Fibroblast of peridontal ligament (primary cell): Measurements from ENCODE around the gene OR13C9.
A peak's percentile ranks its signal among the peaks of the same experiment; 100 is the strongest.
"Not testable (repeated sequence)": the region's sequence is repeated elsewhere in the genome, so short reads cannot be mapped to it uniquely, and the experiment has no call there.

ENCODE experiments used
- DNase-seq: peaks from one replicate; pipeline ENCODE4 v3.0.0-alpha.2; 2010; ENCODE audit errors: extremely low read depth

OR13C9 gene, protein sequence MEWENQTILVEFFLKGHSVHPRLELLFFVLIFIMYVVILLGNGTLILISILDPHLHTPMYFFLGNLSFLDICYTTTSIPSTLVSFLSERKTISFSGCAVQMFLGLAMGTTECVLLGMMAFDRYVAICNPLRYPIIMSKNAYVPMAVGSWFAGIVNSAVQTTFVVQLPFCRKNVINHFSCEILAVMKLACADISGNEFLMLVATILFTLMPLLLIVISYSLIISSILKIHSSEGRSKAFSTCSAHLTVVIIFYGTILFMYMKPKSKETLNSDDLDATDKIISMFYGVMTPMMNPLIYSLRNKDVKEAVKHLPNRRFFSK

GRCh38 chr9:104618104-104618503 lies at the start of gene OR13C9:
TSS of gene OR13C9 (minus strand) at chr9:104618204. CDS start at chr9:104618204, 0 bp downstream.
- DNase-seq = no peak

DNA sequence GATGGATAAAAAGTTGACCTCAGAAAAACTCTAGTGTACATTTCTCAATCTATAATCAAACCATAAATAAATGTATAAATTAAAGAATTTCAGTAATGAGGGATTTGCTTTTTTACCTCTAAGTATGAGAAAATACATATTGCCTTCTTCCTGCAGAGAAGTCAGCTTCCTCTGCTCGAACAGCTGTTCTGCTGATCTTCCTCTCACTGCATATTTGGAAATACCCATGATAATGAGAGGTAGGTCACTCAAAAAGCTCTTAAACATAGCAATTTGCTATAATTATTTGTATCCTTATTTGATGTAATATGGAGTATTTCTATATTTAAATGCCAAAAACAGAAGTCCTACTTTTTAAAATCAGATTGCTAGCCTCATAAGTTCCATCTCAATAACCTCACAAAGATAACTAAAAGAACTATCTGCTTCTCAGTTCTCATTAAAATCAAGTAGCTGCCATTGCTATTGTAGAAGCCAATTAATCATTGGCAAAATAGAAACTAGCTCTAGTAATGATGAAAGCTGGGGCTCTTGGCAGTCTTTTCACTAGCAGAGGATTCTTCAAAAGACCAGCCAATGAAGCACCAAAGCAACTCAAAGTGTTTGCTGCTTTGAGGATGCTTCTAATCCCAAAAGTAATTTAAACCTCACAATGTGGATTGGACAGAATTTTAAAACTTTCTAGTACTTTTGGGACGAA lies 40.6 kb upstream of the OR13C9 start:
- no peak for DNase-seq

DNA sequence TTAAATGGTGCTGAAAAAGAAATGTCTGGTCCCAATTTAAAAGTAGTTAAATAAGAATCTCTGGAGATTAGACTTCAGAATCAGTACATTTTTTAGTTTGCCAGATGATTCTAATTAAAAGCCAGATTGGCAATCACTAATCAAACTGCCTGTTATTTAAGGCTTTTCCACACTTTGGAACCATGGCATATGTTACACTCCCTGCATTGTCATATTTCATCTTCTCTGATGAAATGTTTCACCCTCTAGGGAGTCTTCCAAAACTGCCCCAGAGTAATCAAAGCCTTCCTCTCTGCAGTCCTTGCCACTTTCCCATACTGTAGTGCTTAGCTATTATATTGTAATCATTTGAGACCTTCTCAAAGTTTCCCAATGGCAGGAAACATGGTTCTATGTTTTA lies 17.5 kb upstream of the OR13C9 start:
- DNase-seq = no peak

- no peak for DNase-seq
Observed at GRCh38 chr9:104633976-104634520, 16.0 kb upstream of the OR13C9 start.

DNA sequence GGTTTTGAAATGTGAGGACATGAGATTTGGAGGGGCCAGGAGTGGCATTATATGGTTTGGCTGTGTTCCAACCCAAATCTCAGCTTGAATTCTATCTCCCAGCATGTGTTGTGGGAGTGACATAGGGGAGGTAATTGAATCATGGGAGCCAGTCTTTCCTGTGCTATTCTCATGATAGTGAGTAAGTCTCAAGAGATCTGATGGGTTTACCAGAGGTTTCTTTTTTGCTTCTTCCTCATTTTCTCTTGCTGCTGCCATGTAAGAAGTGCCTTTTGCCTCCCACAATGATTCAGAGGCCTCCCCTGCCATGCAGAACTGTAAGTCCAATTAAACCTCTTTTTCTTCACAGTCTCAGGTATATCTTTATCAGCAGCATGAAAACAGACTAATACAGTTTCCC lies 8.0 kb upstream of the OR13C9 start:
- DNase-seq = not testable (repeated sequence)

- no peak for DNase-seq
Observed at GRCh38 chr9:104617418-104617817, 586 bp downstream of the OR13C9 start.

DNA sequence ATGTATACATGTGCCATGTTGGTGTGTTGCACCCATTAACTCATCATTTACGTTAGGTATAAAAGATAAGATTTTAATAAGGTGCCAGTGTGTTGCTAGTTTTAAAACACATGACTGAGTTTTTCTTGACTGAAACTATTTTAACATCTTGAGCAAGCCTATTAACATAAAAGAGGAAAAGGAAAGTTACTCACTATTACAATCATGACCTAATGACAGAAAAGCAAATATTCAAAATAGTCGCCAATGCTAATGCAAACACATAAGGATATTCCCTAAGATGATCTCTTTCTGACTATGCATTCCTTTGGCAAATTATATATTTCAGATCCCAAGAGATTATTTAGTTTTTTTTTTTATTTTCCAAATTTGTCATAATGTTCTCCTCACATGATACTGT lies 6.8 kb downstream of the OR13C9 start:
- DNase-seq = no peak

GRCh38 chr9:104608336-104608735 lies 9.7 kb downstream of the OR13C9 start:
- no peak for DNase-seq

GRCh38 chr9:104606152-104606551 lies 11.9 kb downstream of the OR13C9 start:
- DNase-seq = no peak

DNA sequence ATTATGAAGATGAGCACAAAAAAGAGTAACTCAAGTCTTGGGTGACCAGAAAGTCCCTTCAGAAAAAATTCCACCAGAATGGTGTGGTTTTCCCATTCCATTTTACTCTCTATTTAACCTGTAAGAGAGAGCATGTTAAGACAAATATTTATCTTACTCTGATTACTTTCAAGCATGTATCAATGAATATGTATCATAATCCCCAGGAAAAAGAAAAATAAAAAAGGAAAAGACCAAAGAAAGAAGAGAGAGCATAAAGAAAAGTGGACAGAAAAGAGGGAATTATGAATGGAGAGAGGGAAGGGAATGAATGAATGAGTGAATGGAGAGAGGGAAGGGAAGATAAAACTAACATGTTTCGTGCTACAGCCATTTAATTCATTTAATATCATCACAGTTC lies 12.5 kb downstream of the OR13C9 start, which contains the start of gene OR13C2:
Gene OR13C2 (minus strand): TSS at position 101 of the 400 bp plus-strand sequence. CDS start 0 bp downstream, at position 101.
- not testable (repeated sequence) for DNase-seq

DNA sequence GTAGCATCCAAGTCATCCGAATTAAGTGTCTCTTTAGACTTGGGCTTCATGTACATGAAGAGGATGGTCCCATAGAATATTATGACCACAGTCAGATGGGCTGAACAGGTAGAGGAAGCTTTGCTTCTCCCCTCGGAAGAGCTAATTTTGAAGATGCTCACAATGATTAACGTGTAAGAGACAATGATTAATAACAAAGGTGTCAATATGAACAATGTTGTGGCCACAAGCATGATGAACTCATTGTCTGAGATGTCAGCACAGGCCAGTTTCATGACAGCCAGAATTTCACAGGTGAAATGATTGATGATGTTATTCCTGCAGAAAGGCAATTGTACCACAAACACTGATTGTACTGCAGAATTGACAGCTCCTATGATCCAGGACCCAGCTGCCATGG lies 13.2 kb downstream of the OR13C9 start:
- DNase-seq = no peak

- DNase-seq = not testable (repeated sequence)
Observed at GRCh38 chr9:104599313-104599712, 18.7 kb downstream of the OR13C9 start, which contains the start of gene OR13C5. TSS of gene OR13C5 (minus strand) at chr9:104599413. CDS start at chr9:104599413, 0 bp downstream.

GRCh38 chr9:104598749-104599148 lies 19.3 kb downstream of the OR13C9 start:
- not testable (repeated sequence) for DNase-seq

GRCh38 chr9:104589626-104590025 lies 28.4 kb downstream of the OR13C9 start:
- DNase-seq = no peak

GRCh38 chr9:104586496-104587180 lies 31.4 kb downstream of the OR13C9 start:
- DNase-seq = peak; percentile 1

- no peak for DNase-seq
Observed at GRCh38 chr9:104580562-104580961, 37.4 kb downstream of the OR13C9 start.

GRCh38 chr9:104577263-104577662 lies 40.7 kb downstream of the OR13C9 start:
- no peak for DNase-seq

GRCh38 chr9:104575456-104575855 lies 42.5 kb downstream of the OR13C9 start:
- DNase-seq = no peak

DNA sequence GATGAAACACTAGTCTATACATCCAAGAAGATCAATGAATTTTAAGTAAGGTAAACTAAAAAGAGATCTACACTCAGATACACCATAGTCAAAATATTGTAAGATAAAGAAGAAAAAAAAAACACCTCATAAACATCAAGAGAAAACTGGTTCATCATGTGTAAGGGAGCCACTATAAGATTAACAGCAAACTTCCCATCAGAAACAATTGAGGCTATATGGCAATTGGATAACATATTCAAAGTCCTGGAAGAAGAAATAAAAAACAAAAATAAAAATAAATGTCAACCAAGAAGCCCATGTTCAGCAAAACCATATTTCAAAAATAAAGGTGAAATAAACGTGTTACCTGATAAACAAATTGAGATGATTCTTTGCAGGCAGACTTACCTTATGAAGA lies 45.4 kb downstream of the OR13C9 start:
- DNase-seq = no peak

- DNase-seq = no peak
Observed at GRCh38 chr9:104568868-104569267, 49.1 kb downstream of the OR13C9 start, which contains the start of gene OR13C8. TSS of gene OR13C8 (plus strand) at chr9:104569168. CDS start at chr9:104569168, 0 bp downstream.
